Measurements from ENCODE around the gene STAT3.

STAT3 gene

GRCh38 chr17:42340691-42341127, 47.5 kb downstream of the STAT3 start:
- ChIA-PET CTCF (no interaction called here), POLR2A (interaction anchor here (0.9 to 1.3 kb wide), 2 partner anchors 47 to 48 kb away, joined by 3 to 4 read pairs; partner anchors contain the start of gene STAT3)
- no peak for TF ChIP-seq ZNF384 (IDR thresholded peaks at IDR 0.05)
- TF ChIP-seq BHLHE40 (IDR thresholded peaks at IDR 0.05; ENCODE audit: borderline replicate concordance): no peak
- no peak for TF ChIP-seq TARDBP (IDR thresholded peaks at IDR 0.05)
- TF ChIP-seq FOXK2 (IDR thresholded peaks at IDR 0.05): no peak
- TF ChIP-seq ARNT (IDR thresholded peaks at IDR 0.05): no peak
- no peak for TF ChIP-seq SUZ12 (IDR thresholded peaks at IDR 0.05)
- no peak for TF ChIP-seq LEF1 (IDR thresholded peaks at IDR 0.05; ENCODE audit: borderline replicate concordance)
- TF ChIP-seq L3MBTL2 (conservative IDR thresholded peaks at IDR 0.05): no peak
- TF ChIP-seq SP1 (IDR thresholded peaks at IDR 0.05): no peak
- no peak for TF ChIP-seq PKNOX1 (IDR thresholded peaks at IDR 0.05)
- TF ChIP-seq FOXM1 (IDR thresholded peaks at IDR 0.05; ENCODE audit: borderline replicate concordance): no peak
- no peak for TF ChIP-seq NFRKB (IDR thresholded peaks at IDR 0.05)
- no peak for TF ChIP-seq HDGF (IDR thresholded peaks at IDR 0.05; ENCODE audit: borderline replicate concordance)
- no peak for DNase-seq (ENCODE audit: extremely low spot score)

GRCh38 chr17:42339221-42339620, 49.0 kb downstream of the STAT3 start:
- TF ChIP-seq LEF1 (IDR thresholded peaks at IDR 0.05; ENCODE audit: borderline replicate concordance) (no peak), ARNT (IDR thresholded peaks at IDR 0.05) (no peak), NFRKB (IDR thresholded peaks at IDR 0.05) (no peak), FOXK2 (IDR thresholded peaks at IDR 0.05) (no peak), HDGF (IDR thresholded peaks at IDR 0.05; ENCODE audit: borderline replicate concordance) (no peak), SP1 (IDR thresholded peaks at IDR 0.05) (no peak), TARDBP (IDR thresholded peaks at IDR 0.05) (no peak), ZNF384 (IDR thresholded peaks at IDR 0.05) (no peak), PKNOX1 (IDR thresholded peaks at IDR 0.05) (no peak), SUZ12 (IDR thresholded peaks at IDR 0.05) (no peak), FOXA1 (IDR thresholded peaks at IDR 0.05) (no peak), ELF4 (IDR thresholded peaks at IDR 0.05) (no peak), BHLHE40 (IDR thresholded peaks at IDR 0.05; ENCODE audit: borderline replicate concordance) (no peak), CTBP1 (IDR thresholded peaks at IDR 0.05; ENCODE audit: borderline replicate concordance) (no peak), FOXM1 (IDR thresholded peaks at IDR 0.05; ENCODE audit: borderline replicate concordance) (no peak), L3MBTL2 (conservative IDR thresholded peaks at IDR 0.05) (no peak)
- no peak for DNase-seq (ENCODE audit: extremely low spot score)
- POLR2A ChIA-PET: no interaction called here
- CTCF ChIA-PET: interaction anchor here (0.5 to 0.8 kb wide), 3 partner anchors 22 to 1514 kb away, joined by 3 to 5 read pairs (median 3); no protein-coding TSS in a partner anchor

GRCh38 chr17:42338427-42338985, 49.7 kb downstream of the STAT3 start:
- CTCF ChIA-PET: interaction anchor here (0.8 kb wide), 1 partner anchor 68 kb away, joined by 5 read pairs; no protein-coding TSS in a partner anchor
- DNase-seq (ENCODE audit: extremely low spot score): no peak
- POLR2A ChIA-PET: no interaction called here
- no peak for TF ChIP-seq FOXM1 (IDR thresholded peaks at IDR 0.05; ENCODE audit: borderline replicate concordance)
- TF ChIP-seq TARDBP (IDR thresholded peaks at IDR 0.05): no peak
- TF ChIP-seq ELF4 (IDR thresholded peaks at IDR 0.05): no peak
- no peak for TF ChIP-seq FOXA1 (IDR thresholded peaks at IDR 0.05)
- TF ChIP-seq L3MBTL2 (conservative IDR thresholded peaks at IDR 0.05): no peak
- TF ChIP-seq BHLHE40 (IDR thresholded peaks at IDR 0.05; ENCODE audit: borderline replicate concordance): no peak

- ChIA-PET POLR2A (no interaction called here), CTCF (no interaction called here)
- no peak for DNase-seq (ENCODE audit: extremely low spot score)
- TF ChIP-seq NFRKB (IDR thresholded peaks at IDR 0.05) (no peak), HDGF (IDR thresholded peaks at IDR 0.05; ENCODE audit: borderline replicate concordance) (no peak), FOXK2 (IDR thresholded peaks at IDR 0.05) (no peak)
Measured at GRCh38 chr17:42337442-42337841, 50.8 kb downstream of the STAT3 start.

- TF ChIP-seq ELF4 (IDR thresholded peaks at IDR 0.05): no peak
- TF ChIP-seq FOXA1 (IDR thresholded peaks at IDR 0.05): no peak
- TF ChIP-seq TARDBP (IDR thresholded peaks at IDR 0.05): no peak
- TF ChIP-seq HDGF (IDR thresholded peaks at IDR 0.05; ENCODE audit: borderline replicate concordance): no peak
- no peak for TF ChIP-seq ARNT (IDR thresholded peaks at IDR 0.05)
- no peak for TF ChIP-seq ZNF384 (IDR thresholded peaks at IDR 0.05)
- no peak for TF ChIP-seq SP1 (IDR thresholded peaks at IDR 0.05)
- no peak for TF ChIP-seq SUZ12 (IDR thresholded peaks at IDR 0.05)
- no peak for DNase-seq (ENCODE audit: extremely low spot score)
- ChIA-PET POLR2A (no interaction called here), CTCF (no interaction called here)
Measured at GRCh38 chr17:42334677-42335076, 53.6 kb downstream of the STAT3 start.

GRCh38 chr17:42333053-42333452, 55.2 kb downstream of the STAT3 start:
- TF ChIP-seq CTBP1 (IDR thresholded peaks at IDR 0.05; ENCODE audit: borderline replicate concordance): no peak
- TF ChIP-seq L3MBTL2 (conservative IDR thresholded peaks at IDR 0.05): no peak
- TF ChIP-seq ELF4 (IDR thresholded peaks at IDR 0.05): no peak
- no peak for TF ChIP-seq LEF1 (IDR thresholded peaks at IDR 0.05; ENCODE audit: borderline replicate concordance)
- no peak for TF ChIP-seq PKNOX1 (IDR thresholded peaks at IDR 0.05)
- no peak for TF ChIP-seq SP1 (IDR thresholded peaks at IDR 0.05)
- TF ChIP-seq BHLHE40 (IDR thresholded peaks at IDR 0.05; ENCODE audit: borderline replicate concordance): no peak
- TF ChIP-seq ZNF384 (IDR thresholded peaks at IDR 0.05): no peak
- no peak for TF ChIP-seq HDGF (IDR thresholded peaks at IDR 0.05; ENCODE audit: borderline replicate concordance)
- no peak for TF ChIP-seq FOXM1 (IDR thresholded peaks at IDR 0.05; ENCODE audit: borderline replicate concordance)
- no peak for TF ChIP-seq ARNT (IDR thresholded peaks at IDR 0.05)
- TF ChIP-seq FOXA1 (IDR thresholded peaks at IDR 0.05): no peak
- TF ChIP-seq NFRKB (IDR thresholded peaks at IDR 0.05): no peak
- TF ChIP-seq SUZ12 (IDR thresholded peaks at IDR 0.05): no peak
- TF ChIP-seq TARDBP (IDR thresholded peaks at IDR 0.05): no peak
- no peak for TF ChIP-seq FOXK2 (IDR thresholded peaks at IDR 0.05)
- CTCF ChIA-PET: interaction anchor here (0.6 kb wide), 1 partner anchor 74 kb away, joined by 5 read pairs; no protein-coding TSS in a partner anchor
- POLR2A ChIA-PET: no interaction called here
- DNase-seq (ENCODE audit: extremely low spot score): no peak

All from HEK293T (cell line).